Measurements from ENCODE around the gene DCTN2. TPM values are rescaled to one million over a fixed set of nuclear protein-coding genes. Genes with fewer than 3 reads are reported as not detected.

DCTN2 gene
- total and polyA plus RNA-seq, 2 donors (not counting 1 experiment from before 2014, with no cell fraction given) = 59.4 to 94.3 TPM

GRCh38 chr12:57545809-57546437, 1.1 kb downstream of the DCTN2 start:
- peaks cover 0 to 23% (median 10%) of the 10 kb centered on the region in 4 experiments for H3K27me3 ChIP-seq (replicated peaks in 1 of 4; ENCODE audit: control extremely low read depth in 1 of 4, control insufficient read depth in 3 of 4, insufficient read depth in 4 of 4, low read length in 3 of 4)
- H3K79me2 ChIP-seq (ENCODE audit: control insufficient read depth, insufficient read depth, low read length) = peaks cover 19% of the 10 kb centered on the region
- peak overlapping the region; percentile 96 for H2AFZ ChIP-seq (ENCODE audit: insufficient read depth, low read depth, low read length, poor library complexity, severe bottlenecking)
- Mint-ChIP-seq H3K27me3 (peaks cover 11% of the 10 kb centered on the region), H3K9me3 (ENCODE audit: insufficient read depth) (no peaks in the 10 kb centered on the region), H3K4me1 (peaks cover 45% of the 10 kb centered on the region), H3K4me3 (peak overlapping the region; percentile 99), H3K27ac (peak overlapping the region; percentile 87)
- POLR2A ChIA-PET = interaction anchor here (0.5 to 1.8 kb wide), 3 partner anchors 22 to 443 kb away, joined by 5 to 10 read pairs (median 9); no protein-coding TSS in a partner anchor
- peak overlapping the region; percentile 68 to 96 (median 85) for H3K4me3 ChIP-seq (ENCODE audit: control extremely low read depth in 1 of 5, extremely low read depth in 1 of 5, insufficient read depth in 1 of 5, low read depth in 2 of 5, low read length in 4 of 5)
- H3K4me2 ChIP-seq (replicated peaks; ENCODE audit: low read depth, low read length, poor library complexity, severe bottlenecking) = peak overlapping the region; percentile 88
- H4K20me1 ChIP-seq (ENCODE audit: control insufficient read depth, insufficient read depth, low read length, poor library complexity, severe bottlenecking) = no peaks in the 10 kb centered on the region
- H3K36me3 ChIP-seq (replicated peaks in 1 of 2; ENCODE audit: control extremely low read depth in 1 of 2, control insufficient read depth in 1 of 2, extremely low read depth in 1 of 2, insufficient read depth in 2 of 2, low read length in 1 of 2) = peaks cover 0 to 8% of the 10 kb centered on the region in 2 experiments
- peak overlapping the region; percentile 98 for H3K9ac ChIP-seq (ENCODE audit: low read length)
- WGBS (ENCODE audit: insufficient coverage) = 89% methylated on average over 13 of the region's 15 CpGs
- DNase-seq = no peak
- TF ChIP-seq CTCF (IDR thresholded peaks at IDR 0.05) = no peak
- no peak for TF ChIP-seq EZH2 (IDR thresholded peaks at IDR 0.05; ENCODE audit: borderline replicate concordance, insufficient read depth, low read depth, low read length, poor library complexity, severe bottlenecking)
- peak overlapping the region in 1 of 2 donors; percentile 90 for H3K27ac ChIP-seq (ENCODE audit: low read length in 2 of 2)
- intact Hi-C loops (cut with micrococcal nuclease) = no loop called here
- ATAC-seq (ENCODE audit: low read depth) = no peak
- peaks cover 21 to 27% of the 10 kb centered on the region in 2 donors for H3K4me1 ChIP-seq (ENCODE audit: control insufficient read depth in 2 of 2, insufficient read depth in 2 of 2, low read length in 2 of 2)
- H3K9me3 ChIP-seq (ENCODE audit: control extremely low read depth in 1 of 3, control insufficient read depth in 2 of 3, insufficient read depth in 1 of 3, low read length in 2 of 3) = peaks cover 0 to 4% (median 0%) of the 10 kb centered on the region in 3 donors
- CTCF ChIA-PET = interaction anchor here (0.9 to 1.1 kb wide), 2 partner anchors 14 to 87 kb away, joined by 3 to 4 read pairs; no protein-coding TSS in a partner anchor

- peaks cover 0 to 23% of the 10 kb centered on the region in 2 experiments for H3K36me3 ChIP-seq (replicated peaks in 1 of 2; ENCODE audit: control extremely low read depth in 1 of 2, control insufficient read depth in 1 of 2, extremely low read depth in 1 of 2, insufficient read depth in 2 of 2, low read length in 1 of 2)
- Mint-ChIP-seq H3K27me3 (no peaks in the 10 kb centered on the region), H3K9me3 (ENCODE audit: insufficient read depth) (no peaks in the 10 kb centered on the region), H3K4me1 (peaks cover 31% of the 10 kb centered on the region), H3K27ac (no peak overlapping the region), H3K4me3 (no peak overlapping the region)
- WGBS (ENCODE audit: insufficient coverage) = 30% methylated on average over 2 of the region's 2 CpGs
- H3K27me3 ChIP-seq (replicated peaks in 1 of 4; ENCODE audit: control extremely low read depth in 1 of 4, control insufficient read depth in 3 of 4, insufficient read depth in 4 of 4, low read length in 3 of 4) = peaks cover 0 to 4% (median 1%) of the 10 kb centered on the region in 4 experiments
- H3K9ac ChIP-seq (ENCODE audit: low read length) = no peak overlapping the region
- H3K9me3 ChIP-seq (ENCODE audit: control extremely low read depth in 1 of 3, control insufficient read depth in 2 of 3, insufficient read depth in 1 of 3, low read length in 2 of 3) = no peaks in the 10 kb centered on the region
- CTCF ChIA-PET = interaction anchor here (0.7 kb wide), 1 partner anchor 20 kb away, joined by 3 read pairs; no protein-coding TSS in a partner anchor
- no peak overlapping the region for H3K4me2 ChIP-seq (replicated peaks; ENCODE audit: low read depth, low read length, poor library complexity, severe bottlenecking)
- no peaks in the 10 kb centered on the region for H4K20me1 ChIP-seq (ENCODE audit: control insufficient read depth, insufficient read depth, low read length, poor library complexity, severe bottlenecking)
- no peak for ATAC-seq (ENCODE audit: low read depth)
- no peak for DNase-seq
- H2AFZ ChIP-seq (ENCODE audit: insufficient read depth, low read depth, low read length, poor library complexity, severe bottlenecking) = no peak overlapping the region
- TF ChIP-seq EZH2 (IDR thresholded peaks at IDR 0.05; ENCODE audit: borderline replicate concordance, insufficient read depth, low read depth, low read length, poor library complexity, severe bottlenecking) (no peak), CTCF (IDR thresholded peaks at IDR 0.05) (no peak)
- intact Hi-C loops (cut with micrococcal nuclease) = no loop called here
- peaks cover 11 to 13% of the 10 kb centered on the region in 2 donors for H3K4me1 ChIP-seq (ENCODE audit: control insufficient read depth in 2 of 2, insufficient read depth in 2 of 2, low read length in 2 of 2)
- H3K79me2 ChIP-seq (ENCODE audit: control insufficient read depth, insufficient read depth, low read length) = peaks cover 19% of the 10 kb centered on the region
- no peak overlapping the region for H3K4me3 ChIP-seq (ENCODE audit: control extremely low read depth in 1 of 5, extremely low read depth in 1 of 5, insufficient read depth in 1 of 5, low read depth in 2 of 5, low read length in 4 of 5)
- POLR2A ChIA-PET = interaction anchor here (1.9 kb wide), 1 partner anchor 20 kb away, joined by 13 read pairs; no protein-coding TSS in a partner anchor
- no peak overlapping the region for H3K27ac ChIP-seq (ENCODE audit: low read length in 2 of 2)
Observed at GRCh38 chr12:57543581-57543980, 3.4 kb downstream of the DCTN2 start.
